HG03095 (cell line): ENCODE measurements around the gene TTC9B.
"Not testable (repeated sequence)": the region's sequence is repeated elsewhere in the genome, so short reads cannot be mapped to it uniquely, and the experiment has no call there.

Experiments
- ATAC-seq: cut with Tn5 transposase; IDR thresholded peaks from one replicate; pipeline ENCODE4 v1.9.1; 2021; ENCODE audit warnings: moderate library complexity; ENCODE audit not compliant: unreplicated experiment

TTC9B gene

GRCh38 chr19:40174092-40174491, 44.1 kb downstream of the TTC9B start:
- no peak for ATAC-seq

GRCh38 chr19:40171293-40171692, 46.9 kb downstream of the TTC9B start:
- not testable (repeated sequence) for ATAC-seq

DNA sequence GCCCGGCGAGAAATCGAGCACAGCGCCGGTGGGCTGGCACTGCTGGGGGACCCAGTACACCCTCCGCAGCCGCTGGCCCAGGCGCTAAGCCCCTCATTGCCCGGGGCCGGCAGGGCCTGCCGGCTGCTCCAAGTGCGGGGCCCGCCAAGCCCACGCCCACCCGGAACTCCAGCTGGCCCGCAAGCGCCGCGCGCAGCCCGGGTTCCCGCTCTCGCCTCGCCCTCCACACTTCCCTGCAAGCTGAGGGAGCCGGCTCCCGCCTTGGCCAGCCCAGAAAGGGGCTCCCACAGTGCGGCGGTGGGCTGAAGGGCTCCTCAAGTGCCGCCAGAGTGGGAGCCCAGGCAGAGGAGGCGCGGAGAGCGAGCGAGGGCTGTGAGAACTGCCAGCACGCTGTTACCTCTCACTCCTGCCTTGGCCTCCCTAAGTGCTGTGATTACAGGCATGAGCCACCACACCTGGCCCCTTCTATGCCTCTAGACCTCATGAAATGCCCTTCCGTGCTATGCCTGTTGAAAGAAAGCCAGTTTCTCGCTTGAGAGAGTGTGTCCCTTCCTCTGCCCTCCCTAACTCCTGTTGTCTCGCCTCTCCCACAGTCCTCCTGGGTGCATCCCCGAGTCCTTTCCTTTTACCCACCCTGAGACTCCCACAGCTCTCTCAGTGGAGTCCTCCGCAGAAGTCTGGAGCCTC, 47.7 kb downstream of the TTC9B start:
- not testable (repeated sequence) for ATAC-seq

DNA sequence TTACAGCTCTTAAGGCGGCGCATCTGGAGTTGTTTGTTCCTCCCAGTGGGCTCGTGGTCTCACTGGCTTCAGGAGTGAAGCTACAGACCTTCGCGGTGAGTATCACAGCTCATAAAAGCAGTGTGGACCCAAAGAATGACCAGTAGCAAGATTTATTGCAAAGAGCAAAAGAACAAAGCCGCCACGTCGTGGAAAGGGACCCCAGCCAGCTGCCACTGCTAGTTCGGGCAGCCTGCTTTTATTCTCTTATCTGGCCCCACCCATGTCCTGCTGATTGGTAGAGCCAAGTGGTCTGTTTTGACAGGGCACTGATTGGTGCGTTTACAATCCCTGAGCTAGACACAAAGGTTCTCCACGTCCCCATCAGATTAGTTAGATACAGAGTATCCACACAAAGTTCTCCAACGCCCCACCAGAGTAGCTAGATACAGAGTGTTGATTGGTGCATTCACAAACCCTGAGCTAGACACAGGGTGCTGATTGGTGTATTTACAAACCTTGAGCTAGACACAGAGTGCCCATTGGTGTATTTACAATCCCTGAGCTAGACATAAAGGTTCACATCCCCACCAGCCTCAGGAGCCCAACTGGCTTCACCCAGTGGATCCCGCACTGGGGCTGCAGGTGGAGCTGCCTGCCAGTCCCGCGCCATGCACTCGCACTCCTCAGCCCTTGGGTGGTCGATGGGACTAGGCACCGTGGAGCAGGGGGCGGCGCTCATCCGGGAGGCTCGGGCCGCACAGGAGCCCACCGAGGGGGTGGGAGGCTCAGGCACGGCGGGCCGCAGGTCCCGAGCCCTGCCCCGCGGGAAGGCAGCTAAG, 48.5 kb downstream of the TTC9B start:
- ATAC-seq = not testable (repeated sequence)
